ENCODE measurements around the gene CCDC82.

The CCDC82 gene

GRCh38 chr11:96329419-96329818 lies 60.3 kb downstream of the CCDC82 start:
- DNase-seq (ENCODE audit: low spot score) = no peak

- DNase-seq (ENCODE audit: low spot score) = no peak
These were observed 61.2 kb downstream of the CCDC82 start for GRCh38 chr11:96328395-96329010.

- DNase-seq (ENCODE audit: low spot score) = no peak
These were observed 62.8 kb downstream of the CCDC82 start for GRCh38 chr11:96326959-96327358.

GRCh38 chr11:96324912-96325311 lies 64.8 kb downstream of the CCDC82 start:
- no peak for DNase-seq (ENCODE audit: low spot score)

GRCh38 chr11:96323642-96323985 lies 66.1 kb downstream of the CCDC82 start:
- DNase-seq (ENCODE audit: low spot score) = no peak

GRCh38 chr11:96322775-96323641 lies 66.7 kb downstream of the CCDC82 start:
- DNase-seq (ENCODE audit: low spot score) = no peak

- no peak for DNase-seq (ENCODE audit: low spot score)
These were observed 68.6 kb downstream of the CCDC82 start for GRCh38 chr11:96321091-96321490.

GRCh38 chr11:96319898-96320656 lies 69.6 kb downstream of the CCDC82 start:
- DNase-seq (ENCODE audit: low spot score) = no peak

GRCh38 chr11:96318850-96319249 lies 70.9 kb downstream of the CCDC82 start:
- DNase-seq (ENCODE audit: low spot score) = no peak

GRCh38 chr11:96318399-96318798 lies 71.3 kb downstream of the CCDC82 start:
- no peak for DNase-seq (ENCODE audit: low spot score)

- DNase-seq (ENCODE audit: low spot score) = no peak
These were observed 71.7 kb downstream of the CCDC82 start for GRCh38 chr11:96317985-96318384.

- DNase-seq (ENCODE audit: low spot score) = no peak
These were observed 72.1 kb downstream of the CCDC82 start for GRCh38 chr11:96317571-96317970.

- no peak for DNase-seq (ENCODE audit: low spot score)
These were observed 72.8 kb downstream of the CCDC82 start for GRCh38 chr11:96316869-96317268.

- no peak for DNase-seq (ENCODE audit: low spot score)
These were observed 74.2 kb downstream of the CCDC82 start for GRCh38 chr11:96315476-96315875.

- DNase-seq (ENCODE audit: low spot score) = no peak
These were observed 75.2 kb downstream of the CCDC82 start for GRCh38 chr11:96314326-96315020.

- DNase-seq (ENCODE audit: low spot score) = no peak
These were observed 76.5 kb downstream of the CCDC82 start for GRCh38 chr11:96313163-96313562.

GRCh38 chr11:96311120-96311568 lies 78.6 kb downstream of the CCDC82 start:
- DNase-seq (ENCODE audit: low spot score) = no peak

- no peak for DNase-seq (ENCODE audit: low spot score)
These were observed 79.5 kb downstream of the CCDC82 start for GRCh38 chr11:96310236-96310635.

GRCh38 chr11:96309643-96310017 lies 80.1 kb downstream of the CCDC82 start:
- no peak for DNase-seq (ENCODE audit: low spot score)

- DNase-seq (ENCODE audit: low spot score) = no peak
These were observed 80.6 kb downstream of the CCDC82 start for GRCh38 chr11:96309016-96309642.

GRCh38 chr11:96307776-96308140 lies 82.0 kb downstream of the CCDC82 start:
- no peak for DNase-seq (ENCODE audit: low spot score)
